Measurements from ENCODE around the gene FNDC3B.

The FNDC3B gene

DNA sequence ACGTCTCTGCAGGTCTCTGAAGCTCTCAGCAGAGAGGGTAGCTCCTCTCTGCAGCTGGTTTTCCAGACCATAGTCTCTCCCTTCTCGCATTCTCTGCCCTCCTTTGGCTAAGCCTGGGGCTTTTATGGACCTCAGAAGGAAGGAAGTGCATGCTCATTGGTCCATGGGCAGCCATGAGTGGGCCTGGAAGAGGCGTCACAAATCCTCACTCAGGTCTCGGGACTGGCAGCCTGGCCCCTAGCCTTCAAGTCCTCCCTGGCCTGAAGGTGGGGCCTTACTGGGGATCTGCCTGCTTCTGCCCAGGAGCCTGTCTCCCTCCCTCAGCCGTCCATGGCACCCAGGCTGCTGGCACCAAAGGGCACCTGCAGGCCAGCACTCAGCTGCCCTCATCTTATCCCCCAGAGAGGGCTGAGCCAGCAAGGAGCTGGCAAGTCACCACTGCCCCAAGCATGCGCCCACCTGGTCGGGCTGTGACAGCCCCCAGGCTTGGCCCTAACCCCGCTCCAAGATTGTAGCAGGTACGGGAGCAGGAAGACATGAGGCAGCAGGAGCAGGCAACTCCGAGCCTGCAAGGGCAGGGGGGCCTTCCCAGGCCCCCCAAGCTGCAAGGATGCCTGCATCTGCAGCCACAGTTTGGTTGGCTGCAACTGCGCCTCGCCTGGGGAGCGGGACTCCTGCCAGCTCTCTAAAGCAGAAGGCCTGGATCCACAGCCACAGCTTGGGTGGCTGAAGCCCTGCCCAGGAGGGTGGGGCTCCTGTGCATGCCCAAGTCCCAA lies 371.5 kb downstream of the FNDC3B start:
- Histone ChIP-seq H3K9ac (ENCODE audit: low read depth, low read length, poor library complexity) (no peak overlapping the region), H3K23ac (ENCODE audit: low read depth, low read length, poor library complexity) (no peak overlapping the region), H2BK120ac (ENCODE audit: low read depth, low read length) (no peak overlapping the region), H3K18ac (ENCODE audit: low read length) (peak overlapping the region; percentile 5), H3K27me3 (ENCODE audit: control insufficient read depth in 3 of 3, insufficient read depth in 3 of 3, low read depth in 1 of 3, low read length in 3 of 3) (no peaks in the 10 kb centered on the region), H2BK12ac (ENCODE audit: low read length) (no peak overlapping the region), H2AFZ (ENCODE audit: low read length) (no peak overlapping the region), H4K8ac (ENCODE audit: low read depth, low read length) (no peak overlapping the region), H3K4me1 (ENCODE audit: control insufficient read depth in 2 of 2, insufficient read depth in 1 of 2, low read depth in 1 of 2, low read length in 2 of 2) (no peaks in the 10 kb centered on the region), H3K27ac (replicated peaks; ENCODE audit: low read length) (no peak overlapping the region), H2BK5ac (ENCODE audit: low read length) (no peak overlapping the region), H3K4me3 (ENCODE audit: low read length in 2 of 2) (peak overlapping the region in 1 of 2 donors; percentile 47), H2AK5ac (ENCODE audit: low read depth, low read length) (no peak overlapping the region), H3K79me1 (ENCODE audit: low read depth, low read length) (no peaks in the 10 kb centered on the region), H3K36me3 (replicated peaks in 1 of 2; ENCODE audit: control insufficient read depth in 2 of 2, insufficient read depth in 2 of 2, low read length in 2 of 2) (no peaks in the 10 kb centered on the region), H4K91ac (ENCODE audit: low read depth, low read length, poor library complexity) (no peak overlapping the region), H3K4me2 (ENCODE audit: insufficient read depth, low read length, poor library complexity, severe bottlenecking) (no peak overlapping the region), H2BK15ac (ENCODE audit: low read length) (no peak overlapping the region), H3K9me3 (replicated peaks in 1 of 2; ENCODE audit: control insufficient read depth in 2 of 2, insufficient read depth in 1 of 2, low read depth in 1 of 2, low read length in 2 of 2) (no peaks in the 10 kb centered on the region), H3K14ac (ENCODE audit: low read length) (peak overlapping the region; percentile 73), H3K4ac (ENCODE audit: low read length) (no peak overlapping the region)
- DNase-seq (ENCODE audit: low spot score) = no peak
- no CpG with 5 or more reads among the region's 13 CpGs for WGBS, 2 donors (ENCODE audit: extremely low coverage in 2 of 2, insufficient read length in 2 of 2, insufficient replicate concordance in 1 of 2)

DNA sequence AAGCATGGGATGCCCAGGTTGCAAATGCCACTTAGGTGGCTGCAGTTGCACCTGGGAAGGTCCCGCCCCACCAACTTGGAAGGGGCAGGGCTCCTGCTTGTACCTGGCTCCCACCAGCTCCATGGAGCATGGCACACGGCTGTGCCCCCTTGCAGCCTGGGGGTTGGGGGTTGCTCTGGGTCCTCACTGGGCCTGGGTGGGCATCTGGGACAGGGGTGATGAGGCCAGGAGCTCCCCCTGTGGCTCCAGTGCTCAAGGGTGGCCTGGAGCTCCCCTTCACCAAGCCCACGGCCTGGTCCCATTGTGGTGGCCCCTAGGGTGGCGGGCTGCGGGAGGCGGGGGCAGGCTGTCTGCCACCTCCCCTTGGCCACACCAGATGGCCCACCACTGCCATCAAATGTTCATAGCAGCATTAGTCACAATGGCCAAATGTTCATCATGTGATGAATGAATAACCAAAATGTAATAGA lies 372.1 kb downstream of the FNDC3B start:
- Histone ChIP-seq H3K79me1 (ENCODE audit: low read depth, low read length) (no peaks in the 10 kb centered on the region), H3K4me2 (ENCODE audit: insufficient read depth, low read length, poor library complexity, severe bottlenecking) (no peak overlapping the region), H2AK5ac (ENCODE audit: low read depth, low read length) (no peak overlapping the region), H3K18ac (ENCODE audit: low read length) (peak overlapping the region; percentile 67), H3K14ac (ENCODE audit: low read length) (peak overlapping the region; percentile 44), H2BK5ac (ENCODE audit: low read length) (no peak overlapping the region), H3K36me3 (replicated peaks in 1 of 2; ENCODE audit: control insufficient read depth in 2 of 2, insufficient read depth in 2 of 2, low read length in 2 of 2) (no peaks in the 10 kb centered on the region), H3K27ac (replicated peaks; ENCODE audit: low read length) (no peak overlapping the region), H3K27me3 (ENCODE audit: control insufficient read depth in 3 of 3, insufficient read depth in 3 of 3, low read depth in 1 of 3, low read length in 3 of 3) (no peaks in the 10 kb centered on the region), H3K9ac (ENCODE audit: low read depth, low read length, poor library complexity) (no peak overlapping the region), H4K8ac (ENCODE audit: low read depth, low read length) (no peak overlapping the region), H4K91ac (ENCODE audit: low read depth, low read length, poor library complexity) (no peak overlapping the region), H2BK120ac (ENCODE audit: low read depth, low read length) (no peak overlapping the region), H3K4ac (ENCODE audit: low read length) (peak overlapping the region; percentile 85), H3K23ac (ENCODE audit: low read depth, low read length, poor library complexity) (no peak overlapping the region), H2BK15ac (ENCODE audit: low read length) (no peak overlapping the region), H2AFZ (ENCODE audit: low read length) (no peak overlapping the region), H3K9me3 (replicated peaks in 1 of 2; ENCODE audit: control insufficient read depth in 2 of 2, insufficient read depth in 1 of 2, low read depth in 1 of 2, low read length in 2 of 2) (no peaks in the 10 kb centered on the region), H3K4me1 (ENCODE audit: control insufficient read depth in 2 of 2, insufficient read depth in 1 of 2, low read depth in 1 of 2, low read length in 2 of 2) (no peaks in the 10 kb centered on the region), H3K4me3 (ENCODE audit: low read length in 2 of 2) (peak overlapping the region in 1 of 2 donors; percentile 47), H2BK12ac (ENCODE audit: low read length) (no peak overlapping the region)
- no peak for DNase-seq (ENCODE audit: low spot score)
- WGBS, 2 donors (ENCODE audit: extremely low coverage in 2 of 2, insufficient read length in 2 of 2, insufficient replicate concordance in 1 of 2) = no CpG with 5 or more reads among the region's 6 CpGs

DNA sequence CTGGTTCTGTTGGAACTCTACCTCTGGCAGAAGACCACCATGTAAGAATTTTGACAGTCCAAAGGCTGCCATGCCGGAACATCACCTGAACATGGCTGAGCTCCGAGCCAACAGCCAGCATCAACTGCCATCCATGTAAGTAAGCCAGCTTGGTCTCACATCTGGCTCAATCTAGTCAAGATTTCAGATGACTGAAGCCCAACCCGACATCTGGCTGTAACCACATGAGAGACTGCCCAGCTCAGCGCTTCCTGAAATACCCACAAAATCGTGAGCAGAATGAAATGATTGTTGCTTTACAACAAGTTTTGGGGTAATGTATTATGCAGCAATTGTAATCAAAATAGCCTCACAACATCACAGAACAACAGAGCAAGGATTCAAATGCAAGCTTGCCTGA lies 375.9 kb downstream of the FNDC3B start:
- Histone ChIP-seq H3K27me3 (ENCODE audit: control insufficient read depth in 3 of 3, insufficient read depth in 3 of 3, low read depth in 1 of 3, low read length in 3 of 3) (no peaks in the 10 kb centered on the region), H2BK5ac (ENCODE audit: low read length) (no peak overlapping the region), H3K79me1 (ENCODE audit: low read depth, low read length) (no peaks in the 10 kb centered on the region), H2AFZ (ENCODE audit: low read length) (no peak overlapping the region), H3K36me3 (replicated peaks in 1 of 2; ENCODE audit: control insufficient read depth in 2 of 2, insufficient read depth in 2 of 2, low read length in 2 of 2) (no peaks in the 10 kb centered on the region), H3K23ac (ENCODE audit: low read depth, low read length, poor library complexity) (no peak overlapping the region), H2BK120ac (ENCODE audit: low read depth, low read length) (no peak overlapping the region), H4K91ac (ENCODE audit: low read depth, low read length, poor library complexity) (no peak overlapping the region), H3K9ac (ENCODE audit: low read depth, low read length, poor library complexity) (no peak overlapping the region), H3K4ac (ENCODE audit: low read length) (no peak overlapping the region), H3K4me1 (ENCODE audit: control insufficient read depth in 2 of 2, insufficient read depth in 1 of 2, low read depth in 1 of 2, low read length in 2 of 2) (no peaks in the 10 kb centered on the region), H3K14ac (ENCODE audit: low read length) (no peak overlapping the region), H3K4me2 (ENCODE audit: insufficient read depth, low read length, poor library complexity, severe bottlenecking) (no peak overlapping the region), H4K8ac (ENCODE audit: low read depth, low read length) (no peak overlapping the region), H3K27ac (replicated peaks; ENCODE audit: low read length) (no peak overlapping the region), H3K4me3 (ENCODE audit: low read length in 2 of 2) (no peak overlapping the region), H2BK15ac (ENCODE audit: low read length) (no peak overlapping the region), H2AK5ac (ENCODE audit: low read depth, low read length) (no peak overlapping the region), H3K9me3 (replicated peaks in 1 of 2; ENCODE audit: control insufficient read depth in 2 of 2, insufficient read depth in 1 of 2, low read depth in 1 of 2, low read length in 2 of 2) (no peaks in the 10 kb centered on the region), H2BK12ac (ENCODE audit: low read length) (no peak overlapping the region), H3K18ac (ENCODE audit: low read length) (no peak overlapping the region)
- no CpG with 5 or more reads among the region's 5 CpGs for WGBS, 2 donors (ENCODE audit: extremely low coverage in 2 of 2, insufficient read length in 2 of 2, insufficient replicate concordance in 1 of 2)
- no peak for DNase-seq (ENCODE audit: low spot score)

DNA sequence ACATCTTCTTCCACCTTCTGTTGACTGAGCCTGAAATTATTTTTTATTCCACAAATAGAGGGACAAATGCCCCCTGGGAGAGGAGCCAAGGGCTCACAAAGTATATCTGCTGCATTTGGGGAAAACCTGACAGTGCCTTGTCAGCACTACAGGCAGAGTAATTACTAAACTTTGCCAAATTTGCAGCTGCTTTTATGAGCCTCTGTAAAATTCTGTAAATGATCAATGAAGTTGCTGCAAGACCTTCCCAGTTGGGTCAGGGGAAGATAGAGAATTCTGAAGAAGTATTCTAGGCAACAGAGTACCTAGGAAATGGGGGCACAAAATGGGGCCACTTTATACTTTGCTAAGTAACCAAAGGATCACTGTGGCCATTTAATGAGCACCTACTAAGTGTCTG lies 398.3 kb downstream of the FNDC3B start:
- H3K14ac ChIP-seq (ENCODE audit: low read length) = no peak overlapping the region
- H4K8ac ChIP-seq (ENCODE audit: low read depth, low read length) = no peak overlapping the region
- H3K23ac ChIP-seq (ENCODE audit: low read depth, low read length, poor library complexity) = no peak overlapping the region
- H3K27me3 ChIP-seq (ENCODE audit: control insufficient read depth in 3 of 3, insufficient read depth in 3 of 3, low read depth in 1 of 3, low read length in 3 of 3) = peaks cover 0 to 18% (median 0%) of the 10 kb centered on the region in 3 experiments
- no peak overlapping the region for H2AFZ ChIP-seq (ENCODE audit: low read length)
- no peak overlapping the region for H2BK5ac ChIP-seq (ENCODE audit: low read length)
- H2AK5ac ChIP-seq (ENCODE audit: low read depth, low read length) = no peak overlapping the region
- H2BK120ac ChIP-seq (ENCODE audit: low read depth, low read length) = no peak overlapping the region
- H3K27ac ChIP-seq (replicated peaks; ENCODE audit: low read length) = no peak overlapping the region
- H3K4me3 ChIP-seq (ENCODE audit: low read length in 2 of 2) = no peak overlapping the region
- H3K9ac ChIP-seq (ENCODE audit: low read depth, low read length, poor library complexity) = no peak overlapping the region
- H3K36me3 ChIP-seq (replicated peaks in 1 of 2; ENCODE audit: control insufficient read depth in 2 of 2, insufficient read depth in 2 of 2, low read length in 2 of 2) = no peaks in the 10 kb centered on the region
- DNase-seq (ENCODE audit: low spot score) = no peak
- H3K4me2 ChIP-seq (ENCODE audit: insufficient read depth, low read length, poor library complexity, severe bottlenecking) = no peak overlapping the region
- H3K9me3 ChIP-seq (replicated peaks in 1 of 2; ENCODE audit: control insufficient read depth in 2 of 2, insufficient read depth in 1 of 2, low read depth in 1 of 2, low read length in 2 of 2) = peaks cover 0 to 5% of the 10 kb centered on the region in 2 donors
- H3K4ac ChIP-seq (ENCODE audit: low read length) = no peak overlapping the region
- H3K79me1 ChIP-seq (ENCODE audit: low read depth, low read length) = no peaks in the 10 kb centered on the region
- no peak overlapping the region for H2BK15ac ChIP-seq (ENCODE audit: low read length)
- H3K4me1 ChIP-seq (ENCODE audit: control insufficient read depth in 2 of 2, insufficient read depth in 1 of 2, low read depth in 1 of 2, low read length in 2 of 2) = no peaks in the 10 kb centered on the region
- H2BK12ac ChIP-seq (ENCODE audit: low read length) = no peak overlapping the region
- no peak overlapping the region for H4K91ac ChIP-seq (ENCODE audit: low read depth, low read length, poor library complexity)
- H3K18ac ChIP-seq (ENCODE audit: low read length) = no peak overlapping the region
